HG03457 (cell line): ENCODE results near the gene MCM5.
"Not testable (repeated sequence)": the region's sequence is repeated elsewhere in the genome, so short reads cannot be mapped to it uniquely, and the experiment has no call there.

Experiments used
- ATAC-seq: cut with Tn5 transposase; IDR thresholded peaks from one replicate; pipeline ENCODE4 v1.9.1; 2021; ENCODE audit warnings: moderate number of reproducible peaks; ENCODE audit not compliant: unreplicated experiment

MCM5 gene

GRCh38 chr22:35467681-35468434 lies 67.9 kb downstream of the MCM5 start:
- ATAC-seq, result no peak

GRCh38 chr22:35470903-35471321 lies 71.0 kb downstream of the MCM5 start:
- no peak for ATAC-seq

GRCh38 chr22:35471566-35471965 lies 71.6 kb downstream of the MCM5 start:
- ATAC-seq, result not testable (repeated sequence)

DNA sequence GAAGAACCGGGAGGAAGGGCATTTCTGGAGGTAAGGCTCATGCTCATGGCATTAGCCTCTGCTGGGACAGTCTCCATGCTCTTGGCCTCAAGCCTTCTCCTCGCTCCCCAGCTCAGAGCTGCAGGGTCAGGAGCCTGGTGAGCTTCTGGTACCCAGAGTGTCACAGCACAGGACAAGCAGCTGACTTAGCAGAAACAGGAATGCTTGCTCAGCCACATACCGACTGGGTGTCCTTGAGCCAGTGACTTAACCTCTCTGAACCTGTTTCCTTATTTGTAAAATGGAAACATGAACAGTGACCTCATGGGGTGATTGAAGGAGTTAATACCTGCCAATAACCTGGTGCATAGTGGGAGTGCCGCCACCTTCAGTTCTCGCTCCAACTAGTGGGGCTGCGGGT lies 72.5 kb downstream of the MCM5 start:
- ATAC-seq, result no peak

- no peak for ATAC-seq
Measured at GRCh38 chr22:35473971-35474370, 74.0 kb downstream of the MCM5 start.
